Kidney (tissue), 14 donors: ENCODE results near the gene TLL2. TPM values are rescaled to one million over a fixed set of nuclear protein-coding genes. Genes with fewer than 3 reads are reported as not detected.

Source experiments
- DNase-seq, 5 donors: peaks; one replicate each; pipeline ENCODE4 v3.0.0-alpha.2; 2013 to 2020
- FAIRE-seq: peaks from 2 replicates; lab custom pipeline; 2012; peaks lifted over from hg19 to GRCh38; lab: Jason Lieb, UNC
- H3K27ac ChIP-seq, 2 donors: one replicate each; pipeline ENCODE4 v1.7.0; 2013; ENCODE audit warnings: low read depth in 2 of 2, low read length in 2 of 2, inconsistent platforms in 1 of 2
- H3K27me3 ChIP-seq: one replicate; pipeline ENCODE4 v1.7.1; 2013; ENCODE audit warnings: low read length, inconsistent platforms; ENCODE audit not compliant: control insufficient read depth, insufficient read depth
- H3K36me3 ChIP-seq, 3 donors: one replicate each; pipeline versions ENCODE4 v1.7.0 to v1.7.1; 2013; ENCODE audit warnings: low read length in 3 of 3, control low read depth in 1 of 3, inconsistent platforms in 1 of 3; ENCODE audit not compliant: insufficient read depth in 3 of 3, control insufficient read depth in 2 of 3
- H3K4me1 ChIP-seq, 3 donors: one replicate each; pipeline versions ENCODE4 v1.7.0 to v1.7.1; 2013; ENCODE audit warnings: low read length in 3 of 3, inconsistent platforms in 1 of 3, low read depth in 1 of 3; ENCODE audit not compliant: control insufficient read depth in 2 of 3, insufficient read depth in 2 of 3
- H3K4me3 ChIP-seq, 3 donors: one replicate each; pipeline versions ENCODE4 v1.7.0 to v1.8.1; 2013; ENCODE audit warnings: low read length in 3 of 3, control low read depth in 1 of 3, inconsistent platforms in 1 of 3
- H3K9ac ChIP-seq, 3 donors: one replicate each; pipeline versions ENCODE4 v1.7.0 to v1.7.1; 2013; ENCODE audit warnings: low read length in 3 of 3, control low read depth in 1 of 3, inconsistent platforms in 1 of 3
- H3K9me3 ChIP-seq, 3 donors: one replicate each; pipeline versions ENCODE4 v1.7.0 to v1.7.1; 2013; ENCODE audit warnings: low read length in 3 of 3, control low read depth in 1 of 3, inconsistent platforms in 1 of 3; ENCODE audit not compliant: control insufficient read depth in 2 of 3, insufficient read depth in 1 of 3
- CTCF ChIP-seq: IDR thresholded peaks from 3 replicates; pipeline ENCODE4 v1.5.1; 2012; ENCODE audit warnings: mild to moderate bottlenecking, moderate library complexity, borderline replicate concordance; ENCODE audit not compliant: insufficient read depth; ENCODE audit errors: extremely low read depth
- intact Hi-C: fragments of 100-400 bp; cut with DNase I; formaldehyde crosslinking; loops from one replicate; pipeline ENCODE4 v1.11.1; 2022
- polyA plus RNA-seq: library from polyadenylated mRNA; stranded (reverse); fragments of 350-450 nt; fragmentation: Illumina TruSeq; extraction: RNeasy Lipid Tissue Mini Kit (QIAGEN cat#74804); gene quantifications from one replicate; pipeline ENCODE4 v1.2.3, GENCODE V29; 2014; ENCODE audit warnings: low read depth, low replicate concordance; ENCODE audit not compliant: insufficient read depth
- total RNA-seq: library from RNA; stranded (reverse); fragmentation: NEBNext Ultra II Directional; extraction: Animal tissue kit (Norgen Biotek cat#: 25700); gene quantifications from one replicate; pipeline ENCODE4 v1.2.1, GENCODE V29; 2021
- donor health status: control.
- donor health status: control.
- donor health status: control.
- donor health status: control.
- donor health status: control.
- donor health status: DM: yes; HTN: yes; CAD: no.
- donor health status: Normal renal cell carcinoma (clear cell type).

Gene TLL2
- total and polyA plus RNA-seq, 2 donors from 2014 or later, result 0.39 to 0.98 TPM

- Histone ChIP-seq H3K9ac (no peak overlapping the region), H3K4me3 (no peak overlapping the region), H3K27me3 (no peaks in the 10 kb centered on the region), H3K27ac (no peak overlapping the region), H3K36me3 (no peaks in the 10 kb centered on the region), H3K9me3 (no peaks in the 10 kb centered on the region), H3K4me1 (no peaks in the 10 kb centered on the region)
- no peak for FAIRE-seq
- no peak for DNase-seq
- intact Hi-C loops, result no loop called here
- no peak for TF ChIP-seq CTCF
Measured at GRCh38 chr10:96413151-96413787, 100.5 kb downstream of the TLL2 start.

- Histone ChIP-seq H3K4me1 (no peaks in the 10 kb centered on the region), H3K4me3 (no peak overlapping the region), H3K27ac (no peak overlapping the region), H3K36me3 (no peaks in the 10 kb centered on the region), H3K27me3 (no peaks in the 10 kb centered on the region), H3K9me3 (no peaks in the 10 kb centered on the region), H3K9ac (no peak overlapping the region)
- no peak for DNase-seq
- no peak for FAIRE-seq
- no peak for TF ChIP-seq CTCF
- intact Hi-C loops, result no loop called here
Measured at GRCh38 chr10:96411716-96412320, 101.9 kb downstream of the TLL2 start.

GRCh38 chr10:96410296-96410695 is 103.4 kb downstream of the TLL2 start:
- Histone ChIP-seq H3K27me3 (no peaks in the 10 kb centered on the region), H3K4me3 (no peak overlapping the region), H3K9me3 (no peaks in the 10 kb centered on the region), H3K4me1 (no peaks in the 10 kb centered on the region), H3K9ac (no peak overlapping the region), H3K27ac (no peak overlapping the region), H3K36me3 (no peaks in the 10 kb centered on the region)
- no peak for FAIRE-seq
- no peak for DNase-seq
- TF ChIP-seq CTCF, result no peak
- intact Hi-C loops, result no loop called here
